ENCODE measurements around the gene KICS2. TPM values are rescaled to one million over a fixed set of nuclear protein-coding genes. Genes with fewer than 3 reads are reported as not detected.

The KICS2 gene
- 10 to 100 TPM in 6 of 7 donors, 1 to 10 TPM in 1; 9.5 to 26.2 (median 15.3) TPM for total RNA-seq
- polyA plus RNA-seq, result 1 to 10 TPM; 6.6 to 8.6 (median 8.1) TPM
- long read RNA-seq, donor 1, full-length matches to known transcripts, result 3 of 3 reads
- long read RNA-seq, donor 1, partial matches to known transcripts, result 0 of 3 reads
- long read RNA-seq, donor 1, other reads (novel, unspliced or antisense), result 0 of 3 reads
- long read RNA-seq, donor 2, result 0 reads

DNA sequence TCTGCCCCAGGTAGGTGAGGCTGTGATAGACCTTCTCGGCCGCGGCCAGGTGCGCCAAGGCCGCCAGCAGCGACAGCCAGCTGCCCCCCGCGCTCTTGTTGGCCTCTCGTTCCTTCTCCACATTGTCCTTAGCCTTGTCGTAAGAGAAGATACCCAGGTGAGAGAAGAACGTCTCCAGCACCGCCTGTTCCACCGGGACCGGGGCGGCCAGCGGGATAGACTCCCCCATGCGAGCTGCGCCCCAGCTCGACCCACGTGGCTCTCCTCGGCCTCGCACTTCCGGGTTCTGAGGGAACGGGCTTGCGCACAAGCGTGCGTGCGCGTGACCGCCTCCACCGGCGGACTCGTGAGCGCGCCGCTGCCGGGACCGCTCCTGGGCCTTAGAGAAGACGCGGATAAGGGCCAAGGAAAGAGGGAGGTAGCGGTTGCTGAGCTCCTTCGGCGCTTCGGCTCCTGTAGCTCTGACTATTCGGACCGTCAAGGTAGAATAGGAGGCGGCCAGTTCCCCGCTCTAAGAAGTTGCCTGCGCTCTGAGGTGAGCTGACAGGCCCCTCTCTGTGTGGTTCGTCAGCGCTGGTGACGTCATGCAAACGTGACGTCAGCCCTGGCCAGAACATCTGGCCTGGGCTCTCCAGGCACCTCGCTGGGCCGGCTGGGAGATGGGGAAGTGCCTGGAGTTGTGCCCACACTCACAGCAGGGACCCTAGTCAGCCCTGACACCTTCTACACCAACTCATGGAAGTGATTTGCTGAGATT, at the start of gene KICS2:
KICS2 (minus strand) TSS at position 288 of the 757 bp plus-strand sequence; CDS start at position 229, 59 bp downstream.
- peak within 1 kb of the TSS; percentile 90 to 97 (median 94) for H3K27ac ChIP-seq
- H3K36me3 ChIP-seq, result no peaks in the 10 kb centered on the region
- peak; percentile 99 for TF ChIP-seq POLR2AphosphoS5 (IDR thresholded peaks at IDR 0.05)
- TF ChIP-seq POLR2A (IDR thresholded peaks at IDR 0.05), result peak in 2 of 3 donors; percentile 79 to 83
- peak in 3 of 11 experiments; percentile 4 to 33 (median 15) for TF ChIP-seq CTCF (IDR thresholded peaks at IDR 0.05 in 8 of 11, conservative IDR thresholded peaks at IDR 0.05 in 3 of 11)
- no peaks in the 10 kb centered on the region for H3K9me3 ChIP-seq
- intact Hi-C loops (cut with DNase I; ENCODE audit: low total_unique reads), result no loop called here
- peak; percentile 98 for DNase-seq
- H3K27me3 ChIP-seq (replicated peaks in 1 of 7), result no peaks in the 10 kb centered on the region
- H3K4me3 ChIP-seq, result peak within 1 kb of the TSS; percentile 56 to 99 (median 82)
- peaks cover 9 to 47% (median 35%) of the 10 kb centered on the region in 6 donors for H3K4me1 ChIP-seq
- 0 to 1% (median 0%) methylated on average over 30 to 56 of the region's 56 CpGs for WGBS, 5 donors

DNA sequence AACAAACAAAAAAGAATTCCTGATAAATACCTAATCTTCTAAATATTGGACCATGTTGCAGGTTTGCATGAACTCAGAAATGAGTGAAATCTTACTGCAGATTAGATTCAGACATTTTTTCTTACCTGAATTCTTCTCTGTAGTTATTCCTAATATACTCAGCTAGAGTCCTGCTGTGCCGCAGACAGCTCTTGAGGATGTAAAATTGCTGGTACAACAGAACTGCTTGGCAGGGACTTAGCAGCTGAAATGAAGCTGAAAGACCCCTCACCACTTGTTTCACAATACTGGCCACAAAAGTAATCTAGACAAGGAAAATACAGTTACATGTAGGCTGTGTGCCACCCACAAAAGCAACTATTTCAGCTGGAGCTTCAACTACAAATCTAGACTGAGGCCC, 48.3 kb upstream of the KICS2 start:
- Histone ChIP-seq H3K27ac (no peak overlapping the region), H3K9me3 (no peaks in the 10 kb centered on the region), H3K36me3 (no peaks in the 10 kb centered on the region), H3K27me3 (replicated peaks in 1 of 7) (no peaks in the 10 kb centered on the region), H3K4me3 (no peak overlapping the region), H3K4me1 (no peaks in the 10 kb centered on the region)
- intact Hi-C loops (cut with DNase I; ENCODE audit: low total_unique reads), result no loop called here
- WGBS, 5 donors, result 61 to 94% (median 81%) methylated on average over 1 of the region's 1 CpG
- no peak for DNase-seq
- no peak for TF ChIP-seq CTCF (IDR thresholded peaks at IDR 0.05 in 8 of 11, conservative IDR thresholded peaks at IDR 0.05 in 3 of 11)
- no peak for TF ChIP-seq POLR2A (IDR thresholded peaks at IDR 0.05)
- no peak for TF ChIP-seq POLR2AphosphoS5 (IDR thresholded peaks at IDR 0.05)

- Histone ChIP-seq H3K4me3 (no peak overlapping the region), H3K27ac (no peak overlapping the region), H3K4me1 (no peaks in the 10 kb centered on the region), H3K9me3 (no peaks in the 10 kb centered on the region), H3K27me3 (replicated peaks in 1 of 7) (no peaks in the 10 kb centered on the region), H3K36me3 (no peaks in the 10 kb centered on the region)
- no peak for DNase-seq
- TF ChIP-seq CTCF (IDR thresholded peaks at IDR 0.05 in 8 of 11, conservative IDR thresholded peaks at IDR 0.05 in 3 of 11), result no peak
- no peak for TF ChIP-seq POLR2A (IDR thresholded peaks at IDR 0.05)
- no peak for TF ChIP-seq POLR2AphosphoS5 (IDR thresholded peaks at IDR 0.05)
- intact Hi-C loops (cut with DNase I; ENCODE audit: low total_unique reads), result no loop called here
- 57 to 86% (median 72%) methylated on average over 2 of the region's 2 CpGs for WGBS, 5 donors
These were observed 47.1 kb upstream of the KICS2 start for GRCh38 chr12:64269161-64269560.

GRCh38 chr12:64268409-64268808, 46.3 kb upstream of the KICS2 start:
- H3K4me3 ChIP-seq, result no peak overlapping the region
- intact Hi-C loops (cut with DNase I; ENCODE audit: low total_unique reads), result no loop called here
- TF ChIP-seq CTCF (IDR thresholded peaks at IDR 0.05 in 8 of 11, conservative IDR thresholded peaks at IDR 0.05 in 3 of 11), result no peak
- TF ChIP-seq POLR2A (IDR thresholded peaks at IDR 0.05), result no peak
- no peak for TF ChIP-seq POLR2AphosphoS5 (IDR thresholded peaks at IDR 0.05)
- no peak for DNase-seq
- no peaks in the 10 kb centered on the region for H3K9me3 ChIP-seq
- 0 to 49% (median 34%) methylated on average over 2 of the region's 2 CpGs for WGBS, 5 donors
- H3K36me3 ChIP-seq, result no peaks in the 10 kb centered on the region
- no peak overlapping the region for H3K27ac ChIP-seq
- H3K27me3 ChIP-seq (replicated peaks in 1 of 7), result no peaks in the 10 kb centered on the region
- no peaks in the 10 kb centered on the region for H3K4me1 ChIP-seq

All from spleen (tissue), 13 donors.